GM06990 (cell line): Measurements from ENCODE around the gene NCOR1.
"Not testable (repeated sequence)": the region's sequence is repeated elsewhere in the genome, so short reads cannot be mapped to it uniquely, and the experiment has no call there.

Experiments used
- DNase-seq: peaks from one replicate; pipeline ENCODE4 v3.0.0-alpha.2; 2011; ENCODE audit not compliant: insufficient read length; ENCODE audit errors: extremely low read depth
- H3K27me3 ChIP-seq: replicated peaks from 2 replicates; pipeline ENCODE4 v1.6.0; 2011; ENCODE audit warnings: low read length; ENCODE audit not compliant: control insufficient read depth, insufficient read depth
- H3K36me3 ChIP-seq: 2 replicates; pipeline ENCODE4 v1.5.1; 2011; ENCODE audit warnings: low read length; ENCODE audit not compliant: control insufficient read depth, insufficient read depth
- H3K4me3 ChIP-seq: replicated peaks from 2 replicates; pipeline ENCODE4 v1.5.1; 2011; ENCODE audit warnings: low read depth, mild to moderate bottlenecking, control low read depth, low read length
- TF ChIP-seq, protein P1 (sequence below): IDR thresholded peaks from 2 replicates; pipeline ENCODE4 v1.5.1; 2011; ENCODE audit warnings: low read length, control low read depth, mild to moderate bottlenecking, inconsistent platforms; ENCODE audit not compliant: insufficient read depth, poor library complexity, severe bottlenecking

The NCOR1 gene

DNA sequence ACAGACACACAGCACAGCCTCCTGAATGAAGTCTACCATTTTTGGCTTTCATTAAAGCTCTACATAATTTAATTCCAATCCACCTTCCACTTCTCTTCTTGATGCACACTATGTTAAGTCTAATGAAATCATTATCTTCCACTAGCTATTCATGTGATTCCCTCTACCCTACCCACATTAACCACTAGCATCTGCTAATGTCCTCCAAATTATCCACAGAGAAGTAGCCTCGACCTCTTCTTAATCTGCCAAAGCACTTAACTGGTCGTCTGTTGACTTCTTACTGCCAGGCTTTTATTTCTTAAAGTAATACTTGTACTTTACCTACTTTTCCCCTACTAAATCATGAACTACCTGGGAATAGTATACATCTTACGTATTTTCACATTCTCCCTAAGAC, 91.8 kb downstream of the NCOR1 start:
- Histone ChIP-seq H3K36me3 (peaks cover 4% of the 10 kb centered on the region), H3K27me3 (no peaks in the 10 kb centered on the region), H3K4me3 (no peak overlapping the region)
- TF ChIP-seq, protein P1, sequence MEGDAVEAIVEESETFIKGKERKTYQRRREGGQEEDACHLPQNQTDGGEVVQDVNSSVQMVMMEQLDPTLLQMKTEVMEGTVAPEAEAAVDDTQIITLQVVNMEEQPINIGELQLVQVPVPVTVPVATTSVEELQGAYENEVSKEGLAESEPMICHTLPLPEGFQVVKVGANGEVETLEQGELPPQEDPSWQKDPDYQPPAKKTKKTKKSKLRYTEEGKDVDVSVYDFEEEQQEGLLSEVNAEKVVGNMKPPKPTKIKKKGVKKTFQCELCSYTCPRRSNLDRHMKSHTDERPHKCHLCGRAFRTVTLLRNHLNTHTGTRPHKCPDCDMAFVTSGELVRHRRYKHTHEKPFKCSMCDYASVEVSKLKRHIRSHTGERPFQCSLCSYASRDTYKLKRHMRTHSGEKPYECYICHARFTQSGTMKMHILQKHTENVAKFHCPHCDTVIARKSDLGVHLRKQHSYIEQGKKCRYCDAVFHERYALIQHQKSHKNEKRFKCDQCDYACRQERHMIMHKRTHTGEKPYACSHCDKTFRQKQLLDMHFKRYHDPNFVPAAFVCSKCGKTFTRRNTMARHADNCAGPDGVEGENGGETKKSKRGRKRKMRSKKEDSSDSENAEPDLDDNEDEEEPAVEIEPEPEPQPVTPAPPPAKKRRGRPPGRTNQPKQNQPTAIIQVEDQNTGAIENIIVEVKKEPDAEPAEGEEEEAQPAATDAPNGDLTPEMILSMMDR = no peak
- no peak for DNase-seq

DNA sequence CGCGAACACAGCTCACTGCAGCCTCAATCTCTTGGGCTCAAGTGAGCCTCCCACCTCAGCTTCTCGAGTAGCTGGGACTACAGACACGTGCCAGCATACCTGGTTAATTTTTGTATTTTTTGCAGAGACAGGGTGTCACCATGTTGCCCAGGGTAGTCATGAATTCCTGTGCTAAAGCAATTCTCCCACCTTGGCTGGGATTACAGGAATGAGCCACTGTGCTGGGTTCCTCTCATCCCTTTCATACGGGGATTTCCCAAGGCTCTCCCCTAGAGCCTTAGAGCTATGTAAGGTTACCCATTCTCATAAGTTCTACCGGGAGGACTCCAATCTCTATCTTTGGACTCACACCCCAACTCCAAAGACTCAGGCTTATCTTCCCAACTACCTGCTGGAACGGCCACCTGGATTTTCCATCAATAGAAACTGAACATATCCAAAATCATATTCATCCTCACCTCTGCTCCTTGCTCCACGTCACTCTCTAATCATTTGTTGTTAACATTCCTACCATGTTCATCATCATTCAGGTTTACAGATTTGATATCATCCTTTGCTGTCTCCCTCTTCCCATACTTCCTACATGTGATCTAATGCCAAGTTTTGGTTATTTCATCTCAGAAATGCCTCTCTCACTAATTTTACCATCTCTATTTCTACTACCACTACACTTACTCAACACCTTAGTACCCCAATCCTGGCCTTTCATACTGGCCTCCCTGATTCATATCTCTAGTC, 92.5 kb downstream of the NCOR1 start:
- TF ChIP-seq, protein P1 = no peak
- peaks cover 4% of the 10 kb centered on the region for H3K36me3 ChIP-seq
- H3K4me3 ChIP-seq = no peak overlapping the region
- DNase-seq = no peak
- H3K27me3 ChIP-seq = no peaks in the 10 kb centered on the region

DNA sequence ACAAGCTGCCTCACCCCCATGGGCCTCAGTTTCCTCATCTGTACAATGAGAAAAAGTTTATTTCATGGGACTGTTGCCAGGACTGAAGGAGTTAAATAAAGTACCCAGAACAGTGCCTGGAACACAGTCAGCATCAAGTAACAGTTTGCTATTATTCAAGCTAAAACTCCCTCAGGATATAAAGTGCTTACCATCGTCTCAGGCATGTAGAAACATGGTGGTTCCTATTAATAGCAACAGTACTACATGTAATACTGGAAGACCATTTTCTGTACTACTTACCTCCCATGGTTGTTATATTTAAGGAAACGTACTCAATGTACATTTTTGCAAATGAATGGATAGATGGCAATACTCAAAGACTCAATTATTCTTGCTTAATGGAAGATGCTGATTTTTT, 93.4 kb downstream of the NCOR1 start:
- H3K4me3 ChIP-seq = no peak overlapping the region
- TF ChIP-seq, protein P1 = no peak
- peaks cover 7% of the 10 kb centered on the region for H3K36me3 ChIP-seq
- DNase-seq = no peak
- no peaks in the 10 kb centered on the region for H3K27me3 ChIP-seq

DNA sequence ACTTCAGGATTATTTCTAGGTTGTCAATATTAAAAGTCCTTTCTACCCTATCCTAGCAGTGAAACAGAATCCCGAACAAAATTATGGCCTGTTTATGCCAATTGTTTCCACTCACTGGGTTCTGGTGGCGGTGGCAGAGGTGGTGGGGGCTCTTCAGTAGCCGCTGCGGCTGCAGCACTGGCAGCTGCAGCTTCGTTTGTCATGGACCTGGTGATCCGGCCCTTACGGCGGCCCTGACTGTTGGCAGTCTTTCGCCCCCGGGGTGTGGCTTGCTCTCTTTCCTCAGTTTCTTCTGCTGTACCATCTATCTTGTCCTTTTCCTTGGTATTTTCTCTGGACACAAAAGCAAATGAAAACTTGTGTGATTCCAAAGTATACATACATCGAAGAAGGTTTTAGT, 94.4 kb downstream of the NCOR1 start:
- Histone ChIP-seq H3K27me3 (no peaks in the 10 kb centered on the region), H3K4me3 (no peak overlapping the region), H3K36me3 (peaks cover 7% of the 10 kb centered on the region)
- DNase-seq = no peak
- TF ChIP-seq, protein P1 = no peak

DNA sequence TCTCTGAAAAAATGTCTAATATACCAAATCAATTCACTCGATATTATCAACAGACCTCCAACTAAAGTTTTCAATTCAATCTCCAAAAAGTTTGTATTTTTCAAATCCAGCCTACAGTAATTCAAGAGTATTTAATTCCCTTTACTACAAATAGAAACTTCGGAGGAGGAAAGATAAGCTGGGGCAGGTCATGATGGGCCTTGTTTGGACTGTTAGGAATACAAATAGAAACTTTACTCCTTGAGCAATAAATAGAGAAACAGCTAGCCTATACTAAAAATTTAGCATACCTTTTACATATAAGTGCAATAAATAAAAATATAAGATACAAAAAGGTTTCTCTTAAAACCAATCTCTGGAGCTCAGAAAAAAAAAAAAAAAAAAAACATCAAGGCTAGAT, 98.2 kb downstream of the NCOR1 start:
- H3K36me3 ChIP-seq = peaks cover 11% of the 10 kb centered on the region
- no peak overlapping the region for H3K4me3 ChIP-seq
- DNase-seq = no peak
- TF ChIP-seq, protein P1 = no peak
- no peaks in the 10 kb centered on the region for H3K27me3 ChIP-seq

DNA sequence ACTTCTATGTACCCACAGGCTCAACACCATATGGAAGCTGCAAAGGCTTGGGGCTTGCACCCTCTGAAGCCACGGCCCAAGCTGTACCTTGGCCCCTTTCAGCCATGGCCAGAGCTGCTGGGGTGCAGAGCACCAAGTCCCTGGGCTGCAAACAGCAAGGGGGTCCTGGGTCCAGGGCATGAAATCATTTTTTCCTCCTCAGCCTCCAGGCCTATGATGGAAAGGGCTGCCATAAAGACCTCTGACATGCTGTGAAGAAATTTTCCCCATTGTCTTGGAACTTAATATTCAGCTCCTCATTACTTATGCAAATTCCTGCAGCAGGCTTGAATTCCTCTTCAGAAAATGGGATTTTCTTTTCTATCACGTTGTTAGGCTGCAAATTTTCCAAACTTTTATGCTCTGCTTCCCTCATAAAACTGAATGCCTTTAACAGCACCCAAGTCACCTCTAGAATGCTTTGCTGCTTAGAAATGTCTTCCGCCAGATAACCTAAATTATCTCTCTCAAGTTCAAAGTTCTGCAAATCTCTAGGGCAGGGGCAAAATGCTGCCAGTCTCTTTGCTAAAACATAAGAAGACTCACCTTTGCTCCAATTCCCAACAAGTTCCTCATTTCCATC, 100.1 kb downstream of the NCOR1 start:
- not testable (repeated sequence) for DNase-seq, H3K4me3 ChIP-seq, H3K36me3 ChIP-seq, H3K27me3 ChIP-seq
